Activated T-cell treated with anti-CD3 and anti-CD28 coated beads, Interleukin-2, amount 50 U/mL, for 1 hour (primary cell): ENCODE results near the gene SOX11.

Experiments used
- DNase-seq: peaks from one replicate; pipeline ENCODE4 v3.0.0-alpha.2; 2020

The SOX11 gene

GRCh38 chr2:5725794-5726463, 33.7 kb downstream of the SOX11 start:
- DNase-seq, result no peak

- no peak for DNase-seq
Measured at GRCh38 chr2:5727235-5727634, 35.1 kb downstream of the SOX11 start.

- no peak for DNase-seq
Measured at GRCh38 chr2:5729416-5729815, 37.2 kb downstream of the SOX11 start.

- no peak for DNase-seq
Measured at GRCh38 chr2:5730386-5730785, 38.2 kb downstream of the SOX11 start.

- DNase-seq, result no peak
Measured at GRCh38 chr2:5734859-5735520, 42.8 kb downstream of the SOX11 start.

- no peak for DNase-seq
Measured at GRCh38 chr2:5735521-5735861, 43.3 kb downstream of the SOX11 start.

- no peak for DNase-seq
Measured at GRCh38 chr2:5736050-5736449, 43.9 kb downstream of the SOX11 start.

GRCh38 chr2:5736886-5737285, 44.7 kb downstream of the SOX11 start:
- DNase-seq, result no peak

GRCh38 chr2:5740053-5740452, 47.9 kb downstream of the SOX11 start:
- no peak for DNase-seq

GRCh38 chr2:5740817-5741216, 48.6 kb downstream of the SOX11 start:
- no peak for DNase-seq

- no peak for DNase-seq
Measured at GRCh38 chr2:5741242-5741641, 49.1 kb downstream of the SOX11 start.

- no peak for DNase-seq
Measured at GRCh38 chr2:5742126-5742525, 49.9 kb downstream of the SOX11 start.

- no peak for DNase-seq
Measured at GRCh38 chr2:5748391-5748790, 56.2 kb downstream of the SOX11 start.

GRCh38 chr2:5748946-5749345, 56.8 kb downstream of the SOX11 start:
- DNase-seq, result no peak

- no peak for DNase-seq
Measured at GRCh38 chr2:5749347-5749746, 57.2 kb downstream of the SOX11 start.
